Left cardiac atrium (tissue), 4 donors: Measurements from ENCODE around the gene DCK. TPM values are rescaled to one million over a fixed set of nuclear protein-coding genes. Genes with fewer than 3 reads are reported as not detected.
"Not testable (repeated sequence)": the region's sequence is repeated elsewhere in the genome, so short reads cannot be mapped to it uniquely, and the experiment has no call there.

Experiments used
- ATAC-seq, 2 donors: fragments of 200-7000 bp; cut with Tn5 transposase; one replicate each; pipeline ENCODE4 v1.9.1; 2020; ENCODE audit warnings: mild to moderate bottlenecking in 2 of 2, moderate library complexity in 2 of 2
- DNase-seq: peaks from one replicate; pipeline ENCODE4 v3.0.0-alpha.2; 2020
- intact Hi-C, 2 donors: fragments of 100-400 bp; cut with DNase I; formaldehyde crosslinking; loops; one replicate each; pipeline versions ENCODE4 v1.14.1 to v1.15.1; 2022 to 2023
- total RNA-seq, 2 donors: library from RNA; stranded (reverse); fragmentation: NEBNext Ultra II Directional; extraction: Animal tissue kit (Norgen Biotek cat#: 25700); gene quantifications; one replicate each; pipeline ENCODE4 v1.2.1, GENCODE V29; 2021
- donor health status: DM: no; HTN: yes; CAD: no.
- donor health status: DM: no; HTN: yes; CAD: no; lungs with severe emphysema.
- donor health status: DM: yes; HTN: yes; CAD: no.
- donor health status: Dilated cardiomyopathy.

DCK gene
- total RNA-seq, 2 donors from 2014 or later = 7.3 to 8.1 TPM

DNA sequence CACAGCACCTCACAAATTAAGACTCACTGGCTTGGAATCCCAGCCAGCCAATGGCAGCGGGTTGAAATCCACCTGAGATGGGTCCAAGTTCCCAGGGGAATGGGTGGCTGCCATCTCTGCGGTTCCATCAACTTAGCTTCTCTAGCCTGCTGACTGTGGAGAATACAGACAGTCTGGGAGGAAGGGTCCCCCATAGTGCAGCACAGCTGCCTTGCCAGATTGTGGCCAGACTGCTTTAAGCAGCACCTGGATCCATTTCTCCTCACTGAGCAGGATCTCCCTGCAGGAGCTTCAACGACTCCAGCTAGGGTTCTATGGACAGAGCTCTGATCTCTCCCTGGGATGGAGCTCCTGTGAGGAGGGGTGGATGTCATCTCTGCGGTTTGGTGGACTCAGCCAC lies 51.8 kb downstream of the DCK start:
- ATAC-seq = no peak
- intact Hi-C loops = no loop called here
- DNase-seq = no peak

- intact Hi-C loops = no loop called here
- no peak for DNase-seq
- no peak for ATAC-seq
These were observed 55.9 kb downstream of the DCK start for GRCh38 chr4:71049395-71049794.

- ATAC-seq = no peak
- intact Hi-C loops = no loop called here
These were observed 57.4 kb downstream of the DCK start for GRCh38 chr4:71050809-71051208.

GRCh38 chr4:71052034-71052433 lies 58.6 kb downstream of the DCK start:
- intact Hi-C loops = no loop called here
- no peak for ATAC-seq
- DNase-seq = no peak

More at GRCh38 chr4:71050809-71051208, 57.4 kb downstream of the DCK start:
- no peak for DNase-seq

DNA sequence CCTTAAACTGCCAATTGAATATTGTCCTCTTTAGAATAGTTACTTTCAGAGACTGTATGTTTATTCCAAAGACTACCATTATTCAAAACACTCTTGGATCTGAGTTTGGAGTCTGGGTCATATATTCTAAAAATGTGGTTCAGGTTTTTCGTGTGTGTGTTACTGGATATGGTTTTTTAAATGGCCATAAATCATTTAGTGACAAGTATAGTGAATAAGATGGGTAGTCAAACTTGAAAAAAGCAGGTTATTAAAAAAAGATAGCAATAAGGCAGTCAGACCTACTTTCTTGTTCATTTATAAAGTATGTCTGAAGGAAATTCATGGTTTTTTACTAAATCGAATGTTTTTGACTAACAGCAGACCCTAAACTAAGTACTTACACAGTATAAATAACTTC lies 59.3 kb downstream of the DCK start:
- intact Hi-C loops = no loop called here
- no peak for ATAC-seq
- DNase-seq = no peak

DNA sequence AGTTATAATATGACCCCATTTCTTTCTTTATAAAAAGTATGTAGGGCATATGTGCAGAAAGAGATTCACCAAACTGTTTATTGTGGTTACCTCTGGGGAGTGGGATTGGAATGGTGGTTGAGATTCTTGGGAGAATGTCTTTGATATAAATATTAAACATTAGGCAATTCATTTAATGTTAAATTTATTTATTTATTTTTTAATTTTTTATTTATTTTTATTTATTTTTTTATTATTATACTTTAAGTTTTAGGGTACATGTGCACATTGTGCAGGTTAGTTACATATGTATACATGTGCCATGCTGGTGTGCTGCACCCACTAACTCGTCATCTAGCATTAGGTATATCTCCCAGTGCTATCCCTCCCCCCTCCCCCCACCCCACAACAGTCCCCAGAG lies 60.2 kb downstream of the DCK start:
- intact Hi-C loops, DNase-seq, ATAC-seq: not testable (repeated sequence)

GRCh38 chr4:71059573-71059972 lies 66.1 kb downstream of the DCK start:
- DNase-seq, ATAC-seq, intact Hi-C loops: not testable (repeated sequence)

GRCh38 chr4:71062436-71062835 lies 69.0 kb downstream of the DCK start:
- intact Hi-C loops = no loop called here
- DNase-seq (no peak), ATAC-seq (no peak)

- DNase-seq = no peak
- ATAC-seq = no peak
- intact Hi-C loops = no loop called here
These were observed 70.3 kb downstream of the DCK start for GRCh38 chr4:71063711-71064110.

GRCh38 chr4:71064521-71064920 lies 71.1 kb downstream of the DCK start:
- intact Hi-C loops = no loop called here
- no peak for ATAC-seq
- DNase-seq = no peak

DNA sequence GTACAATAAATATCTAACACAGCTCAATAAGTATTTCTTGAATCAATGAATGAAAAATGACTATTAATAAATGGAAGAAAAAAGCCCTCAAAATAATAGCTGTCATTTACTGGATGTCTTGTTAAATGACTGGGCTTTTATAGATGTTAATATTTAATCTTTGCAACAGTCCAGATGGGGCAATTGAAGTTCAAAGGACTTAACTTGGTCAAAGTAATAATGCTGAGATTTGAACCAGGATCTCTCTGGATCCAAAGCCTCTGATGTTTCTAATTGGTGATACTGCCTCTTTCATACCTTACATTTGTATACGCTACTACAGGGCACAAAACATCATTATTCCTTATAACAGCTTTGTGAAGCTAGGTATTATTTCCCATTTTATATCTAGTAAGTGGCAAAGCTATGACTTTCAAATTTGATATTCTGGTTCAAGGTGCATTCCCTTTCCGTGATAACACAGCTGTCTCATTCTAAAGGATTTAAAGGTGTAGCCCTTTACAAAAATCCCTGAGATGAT lies 72.6 kb downstream of the DCK start:
- no peak for DNase-seq
- intact Hi-C loops = no loop called here
- no peak for ATAC-seq

- intact Hi-C loops = no loop called here
- no peak for DNase-seq
- ATAC-seq = no peak
These were observed 73.6 kb downstream of the DCK start for GRCh38 chr4:71066737-71067716.

DNA sequence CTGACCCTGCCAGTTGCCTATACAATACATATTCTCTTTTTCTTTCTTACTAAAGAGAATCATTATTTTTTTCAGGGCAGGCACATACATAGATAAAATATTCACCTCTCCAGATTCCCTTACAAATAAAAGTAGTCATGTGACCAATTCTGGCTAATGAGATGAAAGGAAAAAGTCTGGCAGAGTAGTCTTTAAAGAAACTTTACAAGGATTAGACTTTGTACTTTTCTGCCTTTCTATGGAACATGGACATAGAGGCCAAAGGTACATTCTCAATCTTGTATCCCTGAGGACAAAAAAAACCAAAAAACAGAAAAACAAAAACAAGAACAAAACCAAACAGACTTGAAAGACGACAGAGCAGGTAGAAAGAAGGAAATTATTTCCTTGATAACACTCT lies 75.6 kb downstream of the DCK start:
- intact Hi-C loops = no loop called here
- DNase-seq (no peak), ATAC-seq (no peak)

DNA sequence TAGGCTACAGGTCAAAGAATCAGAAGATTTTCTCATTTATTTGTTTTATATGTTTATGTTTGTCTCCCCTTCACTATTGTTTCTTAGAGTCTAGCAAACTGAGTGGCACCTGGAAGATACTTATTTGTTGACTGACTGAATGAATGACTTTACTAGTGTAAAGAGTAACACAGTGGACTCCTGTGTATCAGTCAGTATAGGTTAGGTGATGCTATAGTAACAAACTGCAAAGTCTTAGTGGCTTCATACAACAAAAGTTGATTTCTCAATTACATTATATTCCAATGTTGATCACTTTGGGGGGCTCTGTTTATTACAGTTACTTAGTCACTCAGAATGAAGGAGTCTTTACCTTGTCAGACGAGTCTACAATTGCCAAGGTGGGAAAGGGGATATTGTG lies 76.6 kb downstream of the DCK start:
- DNase-seq (no peak), ATAC-seq (no peak)
- intact Hi-C loops = no loop called here

DNA sequence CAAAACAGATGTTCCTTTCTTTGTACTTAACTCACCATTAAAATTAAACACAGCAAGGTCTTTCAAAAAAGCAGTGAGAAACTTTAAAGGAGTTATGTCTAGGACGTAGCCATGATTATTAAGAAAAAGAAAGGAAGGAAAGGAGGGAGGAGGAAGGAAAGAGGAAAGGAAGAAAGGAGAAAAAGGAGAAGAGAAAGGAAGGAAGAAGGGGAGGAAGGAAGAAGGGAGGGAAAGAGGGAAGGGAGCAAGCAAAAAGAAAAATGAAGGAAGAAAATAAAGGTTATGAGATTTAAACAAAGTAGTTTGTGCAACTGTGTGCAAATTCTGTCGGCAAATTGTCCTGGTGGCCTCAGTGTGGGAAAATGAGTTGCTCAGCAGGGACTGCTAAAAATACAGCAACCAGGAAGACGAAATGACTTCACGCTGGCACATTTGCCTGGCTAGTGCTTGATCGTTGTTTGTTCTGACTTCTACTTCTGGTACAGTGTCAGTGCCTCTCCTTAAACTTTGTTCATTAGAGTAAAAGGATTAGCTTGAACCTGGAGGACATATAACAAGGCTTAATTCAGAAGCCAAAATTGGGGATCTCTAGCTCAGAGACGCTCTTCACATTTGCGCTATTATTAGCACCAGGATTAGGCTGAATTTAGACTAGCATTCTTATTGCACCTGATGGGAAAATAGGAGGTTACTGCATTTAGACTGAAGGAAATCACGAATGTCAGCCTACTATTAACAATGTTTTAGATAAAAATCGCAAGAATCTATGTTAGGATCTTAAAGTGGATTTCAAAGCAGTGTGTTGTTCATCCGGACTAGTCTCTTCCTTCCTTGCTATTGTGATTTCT lies 81.2 kb downstream of the DCK start:
- DNase-seq = no peak
- ATAC-seq = peak; percentile 53 to 68
- intact Hi-C loops = no loop called here

Other genes starting within 250 kb of the DCK start
- 10 to 100 TPM; 64.4 to 79.7 TPM for gene GRSF1, start 153.8 kb upstream of the DCK start, total RNA-seq
- gene MOB1B, start 91.3 kb upstream of the DCK start, total RNA-seq = 10 to 100 TPM; 16.0 to 20.3 TPM